GM10266 (cell line): ENCODE results near the gene SPATA32.

Experiments used
- DNase-seq: peaks from one replicate; pipeline ENCODE4 v3.0.0; 2012; ENCODE audit errors: extremely low spot score
- TF ChIP-seq, protein P1 (sequence below): IDR thresholded peaks from 2 replicates; pipeline ENCODE4 v1.5.1; 2012; ENCODE audit warnings: mild to moderate bottlenecking, low read depth; ENCODE audit not compliant: control insufficient read depth, insufficient read depth; ENCODE audit errors: missing control alignments

Gene SPATA32

GRCh38 chr17:45300060-45300751 lies 38.3 kb upstream of the SPATA32 start:
- TF ChIP-seq, protein P1, sequence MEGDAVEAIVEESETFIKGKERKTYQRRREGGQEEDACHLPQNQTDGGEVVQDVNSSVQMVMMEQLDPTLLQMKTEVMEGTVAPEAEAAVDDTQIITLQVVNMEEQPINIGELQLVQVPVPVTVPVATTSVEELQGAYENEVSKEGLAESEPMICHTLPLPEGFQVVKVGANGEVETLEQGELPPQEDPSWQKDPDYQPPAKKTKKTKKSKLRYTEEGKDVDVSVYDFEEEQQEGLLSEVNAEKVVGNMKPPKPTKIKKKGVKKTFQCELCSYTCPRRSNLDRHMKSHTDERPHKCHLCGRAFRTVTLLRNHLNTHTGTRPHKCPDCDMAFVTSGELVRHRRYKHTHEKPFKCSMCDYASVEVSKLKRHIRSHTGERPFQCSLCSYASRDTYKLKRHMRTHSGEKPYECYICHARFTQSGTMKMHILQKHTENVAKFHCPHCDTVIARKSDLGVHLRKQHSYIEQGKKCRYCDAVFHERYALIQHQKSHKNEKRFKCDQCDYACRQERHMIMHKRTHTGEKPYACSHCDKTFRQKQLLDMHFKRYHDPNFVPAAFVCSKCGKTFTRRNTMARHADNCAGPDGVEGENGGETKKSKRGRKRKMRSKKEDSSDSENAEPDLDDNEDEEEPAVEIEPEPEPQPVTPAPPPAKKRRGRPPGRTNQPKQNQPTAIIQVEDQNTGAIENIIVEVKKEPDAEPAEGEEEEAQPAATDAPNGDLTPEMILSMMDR = peak; percentile 20

DNA sequence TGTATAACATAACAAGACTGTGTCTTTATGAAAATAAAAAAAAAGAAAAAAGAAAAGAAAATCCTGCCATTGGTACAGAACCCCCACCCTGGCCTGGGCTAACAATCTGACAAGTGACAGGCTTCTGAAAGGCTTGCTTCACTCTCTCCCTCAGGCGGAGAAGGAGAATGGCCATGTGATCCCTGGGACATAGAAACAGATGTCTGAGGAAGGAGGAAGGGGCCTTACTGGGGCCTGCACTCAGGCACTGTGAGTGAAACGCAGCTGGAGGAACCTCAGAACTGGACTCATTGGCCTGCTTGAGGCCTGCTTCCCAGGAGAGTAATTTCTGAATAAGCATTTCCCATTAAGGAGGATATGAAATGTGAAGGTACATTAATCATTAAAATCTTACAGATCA lies 37.5 kb upstream of the SPATA32 start:
- TF ChIP-seq, protein P1 = no peak
- no peak for DNase-seq

More at GRCh38 chr17:45300060-45300751, 38.3 kb upstream of the SPATA32 start:
- no peak for DNase-seq

- no peak for DNase-seq
- TF ChIP-seq, protein P1 = no peak
These were observed 36.8 kb upstream of the SPATA32 start for GRCh38 chr17:45298546-45299285.

DNA sequence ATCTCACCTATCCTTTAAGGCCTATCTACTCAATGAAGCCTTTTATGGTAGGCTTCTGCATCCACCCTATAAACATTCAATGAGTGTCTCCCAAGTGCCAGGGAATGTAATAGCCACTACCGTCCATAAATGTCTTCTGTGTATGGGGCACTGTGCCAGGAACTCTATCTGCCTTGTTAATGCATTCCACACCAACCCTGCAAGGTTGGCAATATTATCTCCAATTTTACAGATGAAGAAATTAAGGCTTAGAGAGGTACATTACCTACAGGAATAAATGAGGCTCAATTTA lies 34.9 kb upstream of the SPATA32 start:
- TF ChIP-seq, protein P1 = no peak
- DNase-seq = no peak

DNA sequence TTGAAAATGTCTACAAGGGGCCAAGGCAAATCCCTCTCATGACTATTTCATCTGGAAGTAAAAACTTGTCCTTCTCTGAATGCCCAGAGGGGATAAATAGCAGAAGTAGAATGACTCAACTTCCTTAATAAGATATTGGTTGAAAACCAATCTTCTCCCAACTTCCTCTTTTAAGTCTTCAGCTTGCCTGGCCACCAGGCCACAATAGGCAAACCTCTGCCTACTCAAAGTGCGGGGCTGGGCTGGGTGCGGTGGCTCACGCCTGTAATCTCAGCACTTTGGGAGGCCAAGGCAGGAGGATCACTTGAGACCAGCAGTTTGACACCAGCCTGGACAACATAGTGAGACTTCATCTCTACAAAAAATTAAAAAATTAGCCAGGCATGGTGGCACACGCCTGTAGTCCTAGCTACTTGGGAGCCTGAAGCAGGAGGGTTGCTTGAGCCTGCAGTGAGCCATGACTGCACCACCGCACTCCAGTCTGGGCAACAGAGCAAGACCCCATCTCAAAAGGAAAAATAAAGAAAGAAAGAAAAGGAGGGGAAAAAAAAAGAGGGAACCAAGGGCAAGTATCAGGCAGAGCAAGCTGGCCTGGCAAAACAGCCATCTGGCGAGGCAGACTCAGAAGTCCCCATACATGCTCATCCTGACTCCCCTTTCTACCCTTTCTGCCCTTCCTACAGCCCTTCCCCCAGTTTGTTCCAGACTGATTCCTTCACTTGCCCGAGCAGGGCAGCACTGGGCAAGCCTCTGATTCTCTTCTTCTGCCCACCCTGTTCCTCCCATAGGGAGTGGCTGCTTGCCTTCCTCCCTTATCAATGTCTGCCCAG lies 34.3 kb upstream of the SPATA32 start:
- TF ChIP-seq, protein P1 = no peak
- DNase-seq = peak; percentile 37

- TF ChIP-seq, protein P1 = no peak
These were observed 32.6 kb upstream of the SPATA32 start for GRCh38 chr17:45294506-45294905.

More at GRCh38 chr17:45294506-45294905, 32.6 kb upstream of the SPATA32 start:
- no peak for DNase-seq
